Choroid plexus epithelial cell (primary cell): ENCODE measurements around the gene NUP37.

Experiments used
- DNase-seq: peaks from one replicate; pipeline ENCODE4 v3.0.0-alpha.2; 2010; ENCODE audit warnings: low read depth
- H3K4me3 ChIP-seq: 2 replicates; pipeline ENCODE4 v1.5.1; 2011; ENCODE audit warnings: low read depth, mild to moderate bottlenecking, control low read depth, low read length, moderate library complexity
- TF ChIP-seq, protein P1 (sequence below): conservative IDR thresholded peaks from 2 replicates; pipeline ENCODE4 v1.5.1; 2011; ENCODE audit warnings: low read depth, mild to moderate bottlenecking, control low read depth, inconsistent platforms, low read length, moderate library complexity

Gene NUP37

DNA sequence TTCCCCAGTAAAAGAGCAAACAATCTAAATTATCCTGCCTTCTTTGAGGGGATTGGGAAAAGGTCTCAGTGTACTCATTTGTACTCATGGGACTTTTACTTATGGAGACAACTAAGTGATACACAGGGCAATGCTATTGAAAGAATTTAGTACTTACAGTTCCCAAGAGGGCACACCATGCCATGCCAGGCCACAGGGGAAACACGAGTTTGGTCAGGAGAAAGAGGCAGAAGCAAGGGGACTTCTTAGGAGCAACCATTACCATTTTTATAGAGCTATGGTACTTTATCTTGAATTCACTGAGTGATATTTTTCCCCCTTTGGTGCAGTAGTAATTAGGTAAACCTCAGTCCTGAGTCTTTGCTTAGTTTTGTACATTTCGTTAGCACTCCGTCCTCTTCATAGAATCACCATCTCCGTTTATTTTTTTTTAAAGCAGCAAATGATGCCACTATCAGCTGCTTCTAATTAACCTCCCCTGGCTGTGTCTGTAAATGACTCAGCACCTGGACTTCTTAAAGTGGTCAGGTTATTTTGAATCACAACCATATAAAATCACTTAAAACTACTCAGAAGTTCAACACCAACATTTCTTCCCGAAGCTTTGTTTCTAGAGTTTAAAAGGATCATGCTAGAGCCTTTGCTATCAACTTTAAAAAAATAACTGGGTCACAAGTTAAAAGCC, 52.2 kb downstream of the NUP37 start:
- TF ChIP-seq, protein P1, sequence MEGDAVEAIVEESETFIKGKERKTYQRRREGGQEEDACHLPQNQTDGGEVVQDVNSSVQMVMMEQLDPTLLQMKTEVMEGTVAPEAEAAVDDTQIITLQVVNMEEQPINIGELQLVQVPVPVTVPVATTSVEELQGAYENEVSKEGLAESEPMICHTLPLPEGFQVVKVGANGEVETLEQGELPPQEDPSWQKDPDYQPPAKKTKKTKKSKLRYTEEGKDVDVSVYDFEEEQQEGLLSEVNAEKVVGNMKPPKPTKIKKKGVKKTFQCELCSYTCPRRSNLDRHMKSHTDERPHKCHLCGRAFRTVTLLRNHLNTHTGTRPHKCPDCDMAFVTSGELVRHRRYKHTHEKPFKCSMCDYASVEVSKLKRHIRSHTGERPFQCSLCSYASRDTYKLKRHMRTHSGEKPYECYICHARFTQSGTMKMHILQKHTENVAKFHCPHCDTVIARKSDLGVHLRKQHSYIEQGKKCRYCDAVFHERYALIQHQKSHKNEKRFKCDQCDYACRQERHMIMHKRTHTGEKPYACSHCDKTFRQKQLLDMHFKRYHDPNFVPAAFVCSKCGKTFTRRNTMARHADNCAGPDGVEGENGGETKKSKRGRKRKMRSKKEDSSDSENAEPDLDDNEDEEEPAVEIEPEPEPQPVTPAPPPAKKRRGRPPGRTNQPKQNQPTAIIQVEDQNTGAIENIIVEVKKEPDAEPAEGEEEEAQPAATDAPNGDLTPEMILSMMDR = no peak
- H3K4me3 ChIP-seq = no peak overlapping the region
- peak; percentile 40 for DNase-seq

DNA sequence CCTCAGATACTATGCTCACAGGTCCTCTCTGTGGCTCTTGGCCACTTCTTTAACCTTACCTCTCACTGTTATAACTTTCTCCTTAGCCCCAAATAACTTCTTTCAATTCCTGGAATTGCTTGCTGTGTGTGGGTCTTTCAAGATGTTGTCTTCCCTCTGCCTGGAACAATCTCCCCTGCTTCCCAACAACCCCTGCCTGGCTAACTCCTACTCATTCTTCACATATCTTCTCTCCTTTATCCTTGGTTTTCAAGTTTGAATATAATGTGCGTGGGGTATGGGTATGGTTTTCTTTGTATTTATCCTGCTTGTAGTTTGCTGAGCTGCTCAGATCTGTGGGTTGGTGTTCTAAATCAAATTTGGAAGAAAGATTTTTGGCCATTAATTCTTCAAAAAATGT, 55.4 kb downstream of the NUP37 start:
- TF ChIP-seq, protein P1 = no peak

DNA sequence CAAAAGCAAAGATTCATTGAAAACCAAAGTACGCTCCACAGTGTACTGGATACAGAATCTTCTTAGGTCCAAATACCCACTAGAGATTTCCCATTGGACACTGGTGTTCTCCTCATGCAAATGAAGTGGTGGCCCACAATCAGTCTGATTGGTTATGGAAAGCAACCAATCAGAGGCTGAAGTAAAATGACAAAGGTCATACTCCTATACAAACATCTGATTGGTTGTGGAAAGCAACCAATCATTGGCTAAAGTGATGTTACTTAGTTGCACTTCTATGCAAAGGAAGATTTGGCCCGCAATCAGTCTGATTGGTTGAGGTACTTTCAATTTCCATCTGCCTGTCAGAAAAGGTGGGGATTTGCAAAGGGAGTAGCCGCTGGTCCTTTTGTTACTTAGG, 56.8 kb downstream of the NUP37 start:
- TF ChIP-seq, protein P1 = no peak
- DNase-seq = peak; percentile 12

More for the DNA sequence above, 55.4 kb downstream of the NUP37 start:
- DNase-seq = no peak
- H3K4me3 ChIP-seq = no peak overlapping the region

DNA sequence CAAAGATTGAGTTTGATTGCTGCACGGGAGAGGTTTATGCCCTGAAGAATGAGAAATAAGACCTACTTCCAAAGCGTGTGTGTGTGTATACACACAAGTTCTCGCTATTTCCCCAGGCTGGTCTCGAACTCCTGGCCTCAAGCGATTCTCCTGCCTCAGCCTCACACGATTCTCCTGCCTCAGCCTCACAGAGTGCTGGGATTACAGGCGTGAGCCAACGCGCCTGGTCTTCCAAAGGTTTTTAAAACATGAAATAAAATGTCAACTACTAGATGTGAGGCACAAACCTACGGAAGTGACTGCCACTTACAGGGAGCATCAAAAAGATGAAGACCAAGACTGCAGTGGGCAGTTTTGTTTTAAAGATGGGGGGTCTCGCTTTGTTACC, 57.5 kb downstream of the NUP37 start:
- no peak for DNase-seq
- TF ChIP-seq, protein P1 = no peak
- H3K4me3 ChIP-seq = no peak overlapping the region

More for the DNA sequence above, 56.8 kb downstream of the NUP37 start:
- H3K4me3 ChIP-seq = no peak overlapping the region

DNA sequence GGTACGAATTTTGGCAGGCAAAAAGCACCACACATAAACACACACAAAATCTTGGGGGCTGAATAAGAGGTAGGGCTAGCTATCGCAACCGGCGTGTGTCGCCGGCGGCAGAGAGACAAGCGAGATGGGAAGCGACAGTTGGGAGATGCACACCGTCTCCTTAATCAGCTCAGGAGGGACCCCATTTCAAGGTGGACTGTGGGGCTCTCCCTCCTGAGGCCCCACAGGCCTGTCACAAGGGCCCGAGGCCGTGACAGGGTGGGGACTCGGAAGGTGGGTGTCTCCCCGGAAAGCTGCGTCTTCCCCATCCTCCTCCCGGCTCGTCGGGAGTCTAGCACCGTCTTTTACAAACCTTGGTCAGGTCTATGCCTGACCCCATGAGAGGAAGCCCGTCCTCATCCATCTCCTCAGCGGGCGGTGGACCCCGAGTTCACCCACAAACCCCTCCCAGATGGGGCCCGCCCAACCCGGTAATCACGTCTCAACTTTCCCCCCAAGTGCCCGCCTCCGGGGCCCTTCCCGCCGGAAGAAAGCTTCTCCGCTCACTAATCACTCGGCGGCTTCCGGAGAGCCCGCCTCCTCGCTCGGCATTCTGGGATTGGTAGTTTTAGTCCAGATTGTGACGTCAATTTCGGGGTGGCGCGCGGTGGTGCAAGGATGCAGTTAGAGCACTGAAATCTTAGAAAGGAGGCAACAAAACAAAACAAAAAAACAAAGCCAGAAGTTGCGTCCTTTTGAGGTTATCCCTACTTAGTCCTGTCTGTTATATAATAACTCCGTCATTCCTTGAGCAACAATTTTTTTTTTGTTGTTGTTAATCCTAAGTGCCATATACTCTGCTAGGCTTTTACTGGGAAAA, 58.1 kb downstream of the NUP37 start, which contains the start of gene WASHC3:
TSS of gene WASHC3 (minus strand) at position 432 of the 859 bp plus-strand sequence. CDS start at position 403, 29 bp downstream.
- TF ChIP-seq, protein P1 = no peak
- DNase-seq = peak; percentile 96
- H3K4me3 ChIP-seq = peak within 1 kb of the TSS; percentile 89

DNA sequence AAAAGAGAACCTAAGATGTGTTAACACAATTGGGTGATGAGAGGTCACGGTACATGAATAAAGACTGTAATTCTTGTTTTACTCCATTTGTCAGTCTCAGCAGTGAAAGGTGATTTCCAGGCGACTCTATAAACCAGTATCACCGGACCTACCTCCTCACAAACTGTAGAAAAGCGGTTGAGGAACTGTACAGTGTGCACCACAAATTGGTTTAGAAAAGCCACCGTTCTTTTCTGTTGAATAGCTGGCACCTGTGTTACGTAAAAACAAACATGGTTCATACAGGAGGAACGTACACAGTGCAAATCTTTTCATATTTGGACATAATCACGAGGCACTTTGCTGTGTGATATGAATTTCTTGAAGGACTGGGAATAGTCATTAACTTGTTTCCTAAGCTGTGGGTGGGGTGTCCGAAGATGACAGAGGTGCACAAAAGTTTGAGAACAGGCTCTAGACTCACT, 58.8 kb downstream of the NUP37 start:
- H3K4me3 ChIP-seq = peak overlapping the region; percentile 89
- TF ChIP-seq, protein P1 = no peak
- peak; percentile 38 for DNase-seq
